ENCODE data around the gene GRB2. TPM values are rescaled to one million over a fixed set of nuclear protein-coding genes. Genes with fewer than 3 reads are reported as not detected.

The GRB2 gene
- total RNA-seq, 1 experiment from 2014 or later: 148 TPM

- DNase-seq (ENCODE audit: low read depth, low spot score) (no peak), ATAC-seq (no peak)
- no peaks in the 10 kb centered on the region for H3K9me3 ChIP-seq (ENCODE audit: control insufficient read depth, insufficient read depth, low read depth, low read length)
- CTCF ChIA-PET: interaction anchor here (0.6 kb wide), 3 partner anchors 20 to 78 kb away, joined by 4 to 5 read pairs (median 4); no protein-coding TSS in a partner anchor
- TF ChIP-seq TCF7L2 (IDR thresholded peaks at IDR 0.05; ENCODE audit: low read depth, low read length): no peak
- TF ChIP-seq SIN3A (IDR thresholded peaks at IDR 0.05; ENCODE audit: borderline replicate concordance, insufficient read depth, low read depth, low read length): no peak
- TF ChIP-seq REST (IDR thresholded peaks at IDR 0.05; ENCODE audit: insufficient read depth in 1 of 2, low read depth in 2 of 2, low read length in 1 of 2): no peak
- no peak for TF ChIP-seq CTCF (IDR thresholded peaks at IDR 0.05)
- no peak for TF ChIP-seq POLR2AphosphoS5 (IDR thresholded peaks at IDR 0.05; ENCODE audit: low read depth, low read length)
- in situ Hi-C loops (cut with HindIII; ENCODE audit: low pct_unique_long_range_greater_than_20kb, low sequenced_read_pairs) (no loop called here), intact Hi-C loops (cut with micrococcal nuclease; ENCODE audit: unreplicated experiment) (no loop called here)
- H3K4me3 ChIP-seq (ENCODE audit: low read depth in 2 of 2, low read length in 2 of 2): no peak overlapping the region
- H3K36me3 ChIP-seq (ENCODE audit: control insufficient read depth, insufficient read depth, low read length): no peaks in the 10 kb centered on the region
- no TSS peak for BruUV-seq (replicated peaks)
- H3K4me1 ChIP-seq (ENCODE audit: control insufficient read depth, insufficient read depth, low read length): no peaks in the 10 kb centered on the region
- H3K27me3 ChIP-seq (ENCODE audit: control insufficient read depth, insufficient read depth, low read length): no peaks in the 10 kb centered on the region
- POLR2A ChIA-PET: interaction anchor here (0.7 kb wide), 2 partner anchors 53 to 85 kb away, joined by 4 to 5 read pairs; no protein-coding TSS in a partner anchor
- no peak overlapping the region for H3K27ac ChIP-seq (ENCODE audit: low read length)
These were observed 89.2 kb downstream of the GRB2 start for GRCh38 chr17:75316253-75316652.

- in situ Hi-C loops (cut with HindIII; ENCODE audit: low pct_unique_long_range_greater_than_20kb, low sequenced_read_pairs): no loop called here
- POLR2A ChIA-PET: interaction anchor here (0.7 kb wide), 1 partner anchor 85 kb away, joined by 4 read pairs; no protein-coding TSS in a partner anchor
- intact Hi-C loops (cut with micrococcal nuclease; ENCODE audit: unreplicated experiment): no loop called here
- TF ChIP-seq REST (IDR thresholded peaks at IDR 0.05; ENCODE audit: insufficient read depth in 1 of 2, low read depth in 2 of 2, low read length in 1 of 2) (no peak), TCF7L2 (IDR thresholded peaks at IDR 0.05; ENCODE audit: low read depth, low read length) (no peak), SIN3A (IDR thresholded peaks at IDR 0.05; ENCODE audit: borderline replicate concordance, insufficient read depth, low read depth, low read length) (no peak), POLR2AphosphoS5 (IDR thresholded peaks at IDR 0.05; ENCODE audit: low read depth, low read length) (no peak), CTCF (IDR thresholded peaks at IDR 0.05) (no peak)
- no peak overlapping the region for H3K27ac ChIP-seq (ENCODE audit: low read length)
- CTCF ChIA-PET: interaction anchor here (0.6 kb wide), 1 partner anchor 78 kb away, joined by 4 read pairs; no protein-coding TSS in a partner anchor
- BruUV-seq (replicated peaks): no TSS peak
- DNase-seq (ENCODE audit: low read depth, low spot score) (no peak), ATAC-seq (no peak)
- no peaks in the 10 kb centered on the region for H3K9me3 ChIP-seq (ENCODE audit: control insufficient read depth, insufficient read depth, low read depth, low read length)
- H3K4me1 ChIP-seq (ENCODE audit: control insufficient read depth, insufficient read depth, low read length): no peaks in the 10 kb centered on the region
- no peak overlapping the region for H3K4me3 ChIP-seq (ENCODE audit: low read depth in 2 of 2, low read length in 2 of 2)
- H3K36me3 ChIP-seq (ENCODE audit: control insufficient read depth, insufficient read depth, low read length): no peaks in the 10 kb centered on the region
- no peaks in the 10 kb centered on the region for H3K27me3 ChIP-seq (ENCODE audit: control insufficient read depth, insufficient read depth, low read length)
These were observed 89.8 kb downstream of the GRB2 start for GRCh38 chr17:75315541-75316243.

Measured in Panc1 (cell line).